ENCODE measurements around the gene CSNK2A3.

CSNK2A3 gene

GRCh38 chr11:11338304-11338703 is 14.7 kb downstream of the CSNK2A3 start:
- H3K9me3 ChIP-seq (ENCODE audit: control insufficient read depth, low read length) = no peaks in the 10 kb centered on the region
- 91 to 100% methylated on average over 1 of the region's 1 CpG for WGBS, 2 experiments (ENCODE audit: insufficient coverage in 2 of 2)
- no peak overlapping the region for H3K4me3 ChIP-seq (ENCODE audit: extremely low read depth, insufficient read depth, low read length, poor library complexity, severe bottlenecking)
- H3K4me1 ChIP-seq (ENCODE audit: control insufficient read depth, insufficient read depth, low read length, poor library complexity, severe bottlenecking) = peaks cover 8% of the 10 kb centered on the region
- no peaks in the 10 kb centered on the region for H3K36me3 ChIP-seq (ENCODE audit: control insufficient read depth, insufficient read depth, low read length)
- no peak overlapping the region for H3K27ac ChIP-seq (ENCODE audit: low read depth, low read length, severe bottlenecking)

GRCh38 chr11:11336664-11337063 is 16.4 kb downstream of the CSNK2A3 start:
- no peak overlapping the region for H3K27ac ChIP-seq (ENCODE audit: low read depth, low read length, severe bottlenecking)
- WGBS, 2 experiments (ENCODE audit: insufficient coverage in 2 of 2) = 100% methylated on average over 1 to 3 of the region's 4 CpGs
- H3K36me3 ChIP-seq (ENCODE audit: control insufficient read depth, insufficient read depth, low read length) = no peaks in the 10 kb centered on the region
- H3K4me1 ChIP-seq (ENCODE audit: control insufficient read depth, insufficient read depth, low read length, poor library complexity, severe bottlenecking) = peaks cover 8% of the 10 kb centered on the region
- no peak overlapping the region for H3K4me3 ChIP-seq (ENCODE audit: extremely low read depth, insufficient read depth, low read length, poor library complexity, severe bottlenecking)
- no peaks in the 10 kb centered on the region for H3K9me3 ChIP-seq (ENCODE audit: control insufficient read depth, low read length)

- H3K4me1 ChIP-seq (ENCODE audit: control insufficient read depth, insufficient read depth, low read length, poor library complexity, severe bottlenecking) = peaks cover 8% of the 10 kb centered on the region
- H3K27ac ChIP-seq (ENCODE audit: low read depth, low read length, severe bottlenecking) = no peak overlapping the region
- H3K36me3 ChIP-seq (ENCODE audit: control insufficient read depth, insufficient read depth, low read length) = no peaks in the 10 kb centered on the region
- WGBS, 2 experiments (ENCODE audit: insufficient coverage in 2 of 2) = 76 to 83% methylated on average over 2 of the region's 2 CpGs
- H3K4me3 ChIP-seq (ENCODE audit: extremely low read depth, insufficient read depth, low read length, poor library complexity, severe bottlenecking) = no peak overlapping the region
- H3K9me3 ChIP-seq (ENCODE audit: control insufficient read depth, low read length) = no peaks in the 10 kb centered on the region
Observed at GRCh38 chr11:11335043-11335442, 18.0 kb downstream of the CSNK2A3 start.

- 76 to 88% methylated on average over 2 to 4 of the region's 4 CpGs for WGBS, 2 experiments (ENCODE audit: insufficient coverage in 2 of 2)
- peaks cover 8% of the 10 kb centered on the region for H3K4me1 ChIP-seq (ENCODE audit: control insufficient read depth, insufficient read depth, low read length, poor library complexity, severe bottlenecking)
- H3K4me3 ChIP-seq (ENCODE audit: extremely low read depth, insufficient read depth, low read length, poor library complexity, severe bottlenecking) = no peak overlapping the region
- H3K9me3 ChIP-seq (ENCODE audit: control insufficient read depth, low read length) = no peaks in the 10 kb centered on the region
- no peak overlapping the region for H3K27ac ChIP-seq (ENCODE audit: low read depth, low read length, severe bottlenecking)
- H3K36me3 ChIP-seq (ENCODE audit: control insufficient read depth, insufficient read depth, low read length) = no peaks in the 10 kb centered on the region
Observed at GRCh38 chr11:11334607-11335006, 18.4 kb downstream of the CSNK2A3 start.

GRCh38 chr11:11332141-11332710 is 20.8 kb downstream of the CSNK2A3 start:
- Histone ChIP-seq H3K27ac (ENCODE audit: low read depth, low read length, severe bottlenecking) (no peak overlapping the region), H3K36me3 (ENCODE audit: control insufficient read depth, insufficient read depth, low read length) (no peaks in the 10 kb centered on the region), H3K4me1 (ENCODE audit: control insufficient read depth, insufficient read depth, low read length, poor library complexity, severe bottlenecking) (peaks cover 4% of the 10 kb centered on the region), H3K9me3 (ENCODE audit: control insufficient read depth, low read length) (no peaks in the 10 kb centered on the region), H3K4me3 (ENCODE audit: extremely low read depth, insufficient read depth, low read length, poor library complexity, severe bottlenecking) (no peak overlapping the region)
- WGBS, 2 experiments (ENCODE audit: insufficient coverage in 2 of 2) = 82 to 93% methylated on average over 4 to 5 of the region's 5 CpGs

GRCh38 chr11:11329062-11329806 is 23.8 kb downstream of the CSNK2A3 start:
- H3K4me3 ChIP-seq (ENCODE audit: extremely low read depth, insufficient read depth, low read length, poor library complexity, severe bottlenecking) = no peak overlapping the region
- H3K4me1 ChIP-seq (ENCODE audit: control insufficient read depth, insufficient read depth, low read length, poor library complexity, severe bottlenecking) = no peaks in the 10 kb centered on the region
- WGBS, 2 experiments (ENCODE audit: insufficient coverage in 2 of 2) = 87 to 98% methylated on average over 3 to 4 of the region's 4 CpGs

GRCh38 chr11:11324090-11324489 is 29.0 kb downstream of the CSNK2A3 start:
- H3K9me3 ChIP-seq (ENCODE audit: control insufficient read depth, low read length) = no peaks in the 10 kb centered on the region
- no peaks in the 10 kb centered on the region for H3K36me3 ChIP-seq (ENCODE audit: control insufficient read depth, insufficient read depth, low read length)
- H3K27ac ChIP-seq (ENCODE audit: low read depth, low read length, severe bottlenecking) = no peak overlapping the region
- no CpG with 5 or more reads among the region's 1 CpG for WGBS, 2 experiments (ENCODE audit: insufficient coverage in 2 of 2)
- no peak overlapping the region for H3K4me3 ChIP-seq (ENCODE audit: extremely low read depth, insufficient read depth, low read length, poor library complexity, severe bottlenecking)
- H3K4me1 ChIP-seq (ENCODE audit: control insufficient read depth, insufficient read depth, low read length, poor library complexity, severe bottlenecking) = no peaks in the 10 kb centered on the region

More at GRCh38 chr11:11329062-11329806, 23.8 kb downstream of the CSNK2A3 start:
- H3K27ac ChIP-seq (ENCODE audit: low read depth, low read length, severe bottlenecking) = no peak overlapping the region
- H3K9me3 ChIP-seq (ENCODE audit: control insufficient read depth, low read length) = no peaks in the 10 kb centered on the region
- H3K36me3 ChIP-seq (ENCODE audit: control insufficient read depth, insufficient read depth, low read length) = no peaks in the 10 kb centered on the region

- H3K27ac ChIP-seq (ENCODE audit: low read depth, low read length, severe bottlenecking) = no peak overlapping the region
- H3K9me3 ChIP-seq (ENCODE audit: control insufficient read depth, low read length) = no peaks in the 10 kb centered on the region
- no peaks in the 10 kb centered on the region for H3K36me3 ChIP-seq (ENCODE audit: control insufficient read depth, insufficient read depth, low read length)
- no peak overlapping the region for H3K4me3 ChIP-seq (ENCODE audit: extremely low read depth, insufficient read depth, low read length, poor library complexity, severe bottlenecking)
- H3K4me1 ChIP-seq (ENCODE audit: control insufficient read depth, insufficient read depth, low read length, poor library complexity, severe bottlenecking) = no peaks in the 10 kb centered on the region
Observed at GRCh38 chr11:11322101-11322500, 30.9 kb downstream of the CSNK2A3 start.

- Histone ChIP-seq H3K4me3 (ENCODE audit: extremely low read depth, insufficient read depth, low read length, poor library complexity, severe bottlenecking) (no peak overlapping the region), H3K4me1 (ENCODE audit: control insufficient read depth, insufficient read depth, low read length, poor library complexity, severe bottlenecking) (no peaks in the 10 kb centered on the region), H3K9me3 (ENCODE audit: control insufficient read depth, low read length) (no peaks in the 10 kb centered on the region), H3K27ac (ENCODE audit: low read depth, low read length, severe bottlenecking) (no peak overlapping the region), H3K36me3 (ENCODE audit: control insufficient read depth, insufficient read depth, low read length) (no peaks in the 10 kb centered on the region)
- WGBS, 2 experiments (ENCODE audit: insufficient coverage in 2 of 2) = 90% methylated on average over 2 of the region's 2 CpGs; no CpG with 5 or more reads in 1 of the 2 experiments
Observed at GRCh38 chr11:11320825-11321224, 32.2 kb downstream of the CSNK2A3 start.

GRCh38 chr11:11318961-11319360 is 34.1 kb downstream of the CSNK2A3 start:
- Histone ChIP-seq H3K36me3 (ENCODE audit: control insufficient read depth, insufficient read depth, low read length) (no peaks in the 10 kb centered on the region), H3K27ac (ENCODE audit: low read depth, low read length, severe bottlenecking) (no peak overlapping the region), H3K4me1 (ENCODE audit: control insufficient read depth, insufficient read depth, low read length, poor library complexity, severe bottlenecking) (no peaks in the 10 kb centered on the region), H3K9me3 (ENCODE audit: control insufficient read depth, low read length) (no peaks in the 10 kb centered on the region), H3K4me3 (ENCODE audit: extremely low read depth, insufficient read depth, low read length, poor library complexity, severe bottlenecking) (no peak overlapping the region)
- 96 to 97% methylated on average over 3 to 4 of the region's 4 CpGs for WGBS, 2 experiments (ENCODE audit: insufficient coverage in 2 of 2)

GRCh38 chr11:11318461-11318860 is 34.6 kb downstream of the CSNK2A3 start:
- H3K36me3 ChIP-seq (ENCODE audit: control insufficient read depth, insufficient read depth, low read length) = no peaks in the 10 kb centered on the region
- no peaks in the 10 kb centered on the region for H3K4me1 ChIP-seq (ENCODE audit: control insufficient read depth, insufficient read depth, low read length, poor library complexity, severe bottlenecking)
- H3K9me3 ChIP-seq (ENCODE audit: control insufficient read depth, low read length) = no peaks in the 10 kb centered on the region
- 96 to 98% methylated on average over 5 to 7 of the region's 7 CpGs for WGBS, 2 experiments (ENCODE audit: insufficient coverage in 2 of 2)
- no peak overlapping the region for H3K27ac ChIP-seq (ENCODE audit: low read depth, low read length, severe bottlenecking)
- no peak overlapping the region for H3K4me3 ChIP-seq (ENCODE audit: extremely low read depth, insufficient read depth, low read length, poor library complexity, severe bottlenecking)
